Skeletal muscle tissue (tissue), 4 donors: Measurements from ENCODE around the gene GLIPR1L1. TPM values are rescaled to one million over a fixed set of nuclear protein-coding genes. Genes with fewer than 3 reads are reported as not detected.

Experiments
- H3K27ac ChIP-seq: one replicate; pipeline ENCODE4 v1.7.0; 2013; ENCODE audit warnings: mild to moderate bottlenecking, low read depth, low read length, inconsistent platforms
- H3K27me3 ChIP-seq, 3 donors: one replicate each; pipeline ENCODE4 v1.7.0; 2013; ENCODE audit warnings: low read length in 3 of 3; ENCODE audit not compliant: control insufficient read depth in 3 of 3, insufficient read depth in 3 of 3
- H3K36me3 ChIP-seq, 3 donors: one replicate each; pipeline ENCODE4 v1.7.0; 2013; ENCODE audit warnings: low read length in 3 of 3; ENCODE audit not compliant: control insufficient read depth in 3 of 3, insufficient read depth in 3 of 3
- H3K4me1 ChIP-seq, 3 donors: one replicate each; pipeline ENCODE4 v1.7.0; 2013; ENCODE audit warnings: low read length in 3 of 3, mild to moderate bottlenecking in 3 of 3; ENCODE audit not compliant: control insufficient read depth in 3 of 3, insufficient read depth in 3 of 3
- H3K4me3 ChIP-seq, 3 donors: one replicate each; pipeline ENCODE4 v1.7.0; 2013; ENCODE audit warnings: low read length in 3 of 3
- H3K9ac ChIP-seq, 3 donors: one replicate each; pipeline ENCODE4 v1.7.0; 2013; ENCODE audit warnings: low read length in 3 of 3, mild to moderate bottlenecking in 3 of 3, moderate library complexity in 2 of 3, low read depth in 1 of 3
- H3K9me3 ChIP-seq, 3 donors: one replicate each; pipeline ENCODE4 v1.7.0; 2013; ENCODE audit warnings: low read length in 3 of 3; ENCODE audit not compliant: control insufficient read depth in 3 of 3
- total RNA-seq: library from RNA; depleted of rRNA; stranded (reverse); fragments of >200 nt; gene quantifications from one replicate; pipeline ENCODE4 v1.2.3, GENCODE V29; 2014
- donor health status: Osteomylitis.

The GLIPR1L1 gene
- total RNA-seq, 1 donor from 2014 or later, result not detected

DNA sequence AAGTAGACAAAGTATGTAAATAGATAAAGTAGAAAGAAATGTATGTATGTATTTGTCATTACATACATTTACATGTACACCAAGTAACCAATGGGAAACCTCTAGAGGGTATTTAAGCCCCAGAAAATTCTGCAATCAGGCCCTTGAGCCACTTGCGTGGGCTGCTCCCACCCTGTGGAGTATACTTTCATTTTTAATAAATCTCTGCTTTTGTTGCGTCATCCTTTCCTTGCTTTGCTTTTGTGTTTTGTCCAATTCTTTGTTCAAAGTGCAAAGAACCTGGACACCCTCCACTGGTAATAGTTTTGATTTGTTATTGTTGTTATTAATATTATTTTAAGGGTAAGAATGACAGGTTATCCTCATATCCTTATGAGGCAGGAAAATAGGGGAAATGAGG is 26.2 kb upstream of the GLIPR1L1 start:
- H3K4me1 ChIP-seq, result no peaks in the 10 kb centered on the region

DNA sequence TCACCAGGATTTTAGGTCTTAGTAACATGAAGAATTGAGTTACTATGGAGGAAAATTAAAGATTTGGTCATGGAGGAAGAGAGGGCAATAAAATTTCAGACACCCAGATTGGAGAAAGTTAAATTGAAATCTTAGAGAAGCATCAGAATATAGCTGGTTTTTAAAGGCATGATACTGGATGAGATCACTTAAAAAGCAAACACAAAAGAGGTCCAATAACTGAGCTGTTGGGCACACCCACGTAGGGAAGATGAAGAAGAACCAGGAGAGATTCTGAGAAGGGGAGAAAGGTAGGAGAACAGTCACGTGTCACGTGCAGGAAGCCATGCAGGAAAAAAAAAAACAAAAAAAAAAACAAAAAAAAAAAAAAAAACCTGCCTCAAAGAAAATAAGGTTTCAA is 23.1 kb upstream of the GLIPR1L1 start:
- Histone ChIP-seq H3K9me3 (no peaks in the 10 kb centered on the region), H3K9ac (no peak overlapping the region), H3K27ac (no peak overlapping the region), H3K4me1 (no peaks in the 10 kb centered on the region), H3K4me3 (no peak overlapping the region), H3K27me3 (no peaks in the 10 kb centered on the region), H3K36me3 (peaks cover 0 to 3% (median 0%) of the 10 kb centered on the region in 3 donors)

More for the DNA sequence above, 26.2 kb upstream of the GLIPR1L1 start:
- Histone ChIP-seq H3K27ac (no peak overlapping the region), H3K4me3 (no peak overlapping the region), H3K36me3 (peaks cover 0 to 11% (median 0%) of the 10 kb centered on the region in 3 donors), H3K27me3 (no peaks in the 10 kb centered on the region), H3K9ac (no peak overlapping the region), H3K9me3 (no peaks in the 10 kb centered on the region)

DNA sequence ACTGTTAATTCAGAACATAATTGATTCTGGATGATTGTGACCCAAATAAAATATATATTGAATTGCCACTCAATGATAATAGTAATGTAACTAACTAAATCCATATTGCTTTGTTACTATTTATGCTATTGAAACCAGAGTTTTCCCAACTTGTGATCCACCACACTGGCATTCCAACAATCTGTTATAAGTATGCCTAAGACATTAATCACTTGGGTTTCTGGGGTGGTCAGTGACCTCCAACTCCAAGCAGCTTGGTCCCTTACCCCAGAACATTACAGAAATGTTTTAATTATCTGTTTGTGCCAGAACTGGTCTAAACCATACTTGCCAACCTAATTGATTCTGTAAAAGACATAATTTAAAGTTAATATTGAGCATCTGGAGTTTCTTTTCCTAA is 19.0 kb upstream of the GLIPR1L1 start:
- Histone ChIP-seq H3K27me3 (no peaks in the 10 kb centered on the region), H3K9ac (no peak overlapping the region), H3K9me3 (no peaks in the 10 kb centered on the region), H3K36me3 (peaks cover 0 to 3% (median 0%) of the 10 kb centered on the region in 3 donors), H3K4me1 (no peaks in the 10 kb centered on the region), H3K27ac (no peak overlapping the region), H3K4me3 (no peak overlapping the region)

DNA sequence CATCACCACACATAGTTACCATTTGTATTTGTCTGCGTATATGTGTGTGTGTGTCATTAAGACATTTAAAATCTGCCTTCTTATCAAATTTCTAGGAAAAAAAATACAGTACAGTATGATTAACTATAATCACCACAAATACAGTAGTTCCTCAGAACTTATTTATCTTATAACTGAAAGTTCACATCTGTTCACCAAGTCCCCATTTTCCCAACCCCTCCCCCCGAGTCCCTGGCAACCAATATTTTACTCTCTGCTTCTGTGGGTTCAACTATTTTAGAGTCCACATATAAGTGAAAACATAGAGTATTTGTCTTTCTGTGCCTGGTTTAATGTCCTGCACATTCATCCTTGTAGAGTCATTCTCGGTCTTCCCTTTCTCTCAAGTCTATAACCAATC is 16.7 kb upstream of the GLIPR1L1 start:
- no peaks in the 10 kb centered on the region for H3K27me3 ChIP-seq
- no peaks in the 10 kb centered on the region for H3K4me1 ChIP-seq
- H3K9ac ChIP-seq, result no peak overlapping the region
- H3K27ac ChIP-seq, result no peak overlapping the region
- no peak overlapping the region for H3K4me3 ChIP-seq
- H3K36me3 ChIP-seq, result peaks cover 0 to 3% (median 0%) of the 10 kb centered on the region in 3 donors
- H3K9me3 ChIP-seq, result no peaks in the 10 kb centered on the region

DNA sequence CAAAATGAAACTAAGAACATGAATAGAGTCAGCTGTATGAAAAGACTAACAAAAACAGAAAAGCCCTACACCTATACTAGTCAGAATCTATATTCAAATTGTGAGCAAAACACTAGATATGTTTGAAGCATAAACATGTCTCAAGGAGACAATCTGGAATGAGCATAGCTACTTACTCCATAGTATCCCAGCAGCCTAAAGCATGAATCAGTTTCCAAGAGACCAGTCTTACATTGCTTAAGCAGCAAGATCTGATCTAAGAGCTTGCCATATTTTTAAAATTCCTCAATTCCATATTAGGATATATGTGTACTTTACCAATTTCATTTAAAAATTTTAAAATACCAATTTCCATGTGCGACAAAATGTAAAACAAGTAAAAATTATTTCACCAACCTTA is 12.0 kb upstream of the GLIPR1L1 start:
- H3K36me3 ChIP-seq, result no peaks in the 10 kb centered on the region
- no peak overlapping the region for H3K27ac ChIP-seq
- H3K4me3 ChIP-seq, result no peak overlapping the region
- no peak overlapping the region for H3K9ac ChIP-seq
- no peaks in the 10 kb centered on the region for H3K27me3 ChIP-seq
- no peaks in the 10 kb centered on the region for H3K4me1 ChIP-seq
- H3K9me3 ChIP-seq, result no peaks in the 10 kb centered on the region

DNA sequence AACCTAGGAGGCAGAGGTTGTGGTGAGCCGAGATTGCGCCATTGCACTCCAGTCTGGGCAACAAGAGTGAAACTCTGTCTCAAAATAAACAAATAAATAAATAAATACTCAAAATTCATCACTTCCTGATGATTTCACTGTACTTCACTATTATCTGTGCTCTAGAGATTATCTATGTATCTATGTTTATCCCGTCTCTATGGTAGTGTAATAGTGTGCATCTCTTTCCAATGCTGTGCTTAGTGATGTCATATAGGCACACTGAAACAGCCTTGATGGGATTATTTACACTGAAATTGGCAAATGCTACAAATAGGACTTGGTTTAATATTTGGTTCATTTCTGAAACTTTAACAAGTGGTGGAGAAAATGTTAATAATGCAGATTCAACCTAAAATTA is 10.8 kb upstream of the GLIPR1L1 start:
- no peaks in the 10 kb centered on the region for H3K9me3 ChIP-seq

DNA sequence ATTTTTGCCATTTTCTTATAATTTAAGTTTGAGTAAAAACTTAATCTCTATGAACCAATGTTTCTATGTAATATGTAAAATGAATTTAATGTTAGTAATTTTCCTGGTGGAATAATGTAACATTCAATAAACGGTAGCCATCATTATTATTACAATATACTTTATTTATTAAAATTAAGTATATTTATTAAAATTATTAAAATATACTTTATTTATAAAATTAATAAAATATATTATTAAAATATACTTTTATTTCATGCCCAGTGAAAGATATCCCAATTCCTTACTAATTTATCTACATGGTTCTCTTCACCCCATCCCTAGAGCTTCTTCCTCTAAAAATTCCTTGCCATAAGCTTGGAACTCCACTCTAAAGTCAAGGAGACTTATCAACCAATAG is 6.8 kb upstream of the GLIPR1L1 start:
- no peaks in the 10 kb centered on the region for H3K36me3 ChIP-seq
- H3K9me3 ChIP-seq, result no peaks in the 10 kb centered on the region
- H3K27me3 ChIP-seq, result no peaks in the 10 kb centered on the region
- H3K4me1 ChIP-seq, result peaks cover 4 to 5% (median 5%) of the 10 kb centered on the region in 3 donors
- H3K9ac ChIP-seq, result no peak overlapping the region
- H3K4me3 ChIP-seq, result no peak overlapping the region
- no peak overlapping the region for H3K27ac ChIP-seq

More for the DNA sequence above, 10.8 kb upstream of the GLIPR1L1 start:
- H3K36me3 ChIP-seq, result no peaks in the 10 kb centered on the region
- H3K9ac ChIP-seq, result no peak overlapping the region
- no peaks in the 10 kb centered on the region for H3K27me3 ChIP-seq
- no peaks in the 10 kb centered on the region for H3K4me1 ChIP-seq
- H3K4me3 ChIP-seq, result no peak overlapping the region
- H3K27ac ChIP-seq, result no peak overlapping the region

DNA sequence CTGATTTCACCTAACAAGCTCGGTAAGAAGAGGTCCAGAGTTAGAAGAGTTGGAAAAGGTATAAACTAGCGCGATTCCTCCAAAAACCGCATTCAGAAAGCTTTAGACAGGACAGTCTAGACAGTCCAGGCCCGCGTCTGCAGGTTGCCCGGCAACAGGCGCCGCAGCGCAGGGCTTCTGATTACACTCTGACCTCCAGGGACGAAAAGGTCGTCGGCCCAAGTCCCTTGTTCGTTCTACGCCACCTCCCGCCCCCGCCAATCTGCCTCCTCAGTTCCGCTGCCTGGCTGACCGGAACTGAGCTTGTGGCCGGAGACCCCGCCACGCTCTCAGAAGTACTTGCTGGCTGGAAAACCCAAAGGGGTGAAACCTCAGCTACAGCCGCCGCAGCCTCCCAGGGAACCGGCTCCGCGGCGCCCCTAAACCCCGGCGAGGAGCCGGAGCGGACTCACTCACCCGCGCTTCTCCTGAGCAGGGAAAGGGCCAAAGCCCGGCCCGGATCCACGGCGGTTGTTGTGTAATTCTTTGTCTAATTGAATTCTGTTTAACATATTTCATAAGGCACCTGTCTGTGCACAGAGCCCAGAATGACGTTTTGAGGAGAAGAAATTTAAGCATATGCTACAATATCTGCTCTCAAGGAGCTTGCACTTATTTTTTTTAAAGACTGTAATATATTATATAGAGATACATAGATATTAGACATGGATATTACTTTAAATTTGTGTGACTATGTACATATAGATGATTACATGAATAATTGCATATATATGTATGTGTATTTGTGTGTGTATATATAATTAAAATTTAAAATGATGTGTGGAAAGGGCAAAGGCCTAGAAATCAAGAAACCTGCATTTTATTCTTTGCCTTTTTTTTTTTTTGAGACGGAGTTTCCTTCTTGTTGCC is 4.3 kb upstream of the GLIPR1L1 start, which contains the start of gene CAPS2:
Gene CAPS2 (minus strand): TSS at position 407 of the 909 bp plus-strand sequence. CDS start 3,826 bp downstream, outside the sequence.
- H3K9me3 ChIP-seq, result no peaks in the 10 kb centered on the region
- peak within 1 kb of the TSS; percentile 75 to 85 (median 84) for H3K4me3 ChIP-seq
- no peaks in the 10 kb centered on the region for H3K36me3 ChIP-seq
- no peak within 1 kb of the TSS for H3K27ac ChIP-seq
- no peaks in the 10 kb centered on the region for H3K27me3 ChIP-seq
- H3K4me1 ChIP-seq, result peaks cover 5 to 8% (median 5%) of the 10 kb centered on the region in 3 donors
- H3K9ac ChIP-seq, result peak within 1 kb of the TSS; percentile 29 to 76 (median 73)

DNA sequence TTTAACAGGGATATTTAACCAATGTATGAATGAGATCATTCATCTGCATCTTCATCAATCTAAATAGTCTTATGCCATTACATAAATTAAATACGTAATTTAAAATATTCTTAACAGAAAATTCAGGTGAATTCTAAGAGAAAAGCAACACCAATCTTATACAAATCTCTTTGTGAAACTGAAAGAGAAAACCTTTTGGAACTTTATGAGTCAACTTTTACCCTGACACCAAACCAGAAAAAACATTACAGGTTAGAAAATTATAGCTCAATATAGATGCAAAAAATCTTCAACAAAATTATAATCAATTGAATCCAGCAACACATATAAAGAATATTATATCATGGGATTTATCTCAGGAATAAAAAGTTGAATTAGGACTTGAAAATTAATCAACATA is 3.4 kb downstream of the GLIPR1L1 start:
- Histone ChIP-seq H3K27ac (no peak overlapping the region), H3K4me1 (peaks cover 0 to 5% (median 0%) of the 10 kb centered on the region in 3 donors), H3K9me3 (no peaks in the 10 kb centered on the region), H3K4me3 (no peak overlapping the region), H3K9ac (no peak overlapping the region), H3K27me3 (no peaks in the 10 kb centered on the region), H3K36me3 (no peaks in the 10 kb centered on the region)

DNA sequence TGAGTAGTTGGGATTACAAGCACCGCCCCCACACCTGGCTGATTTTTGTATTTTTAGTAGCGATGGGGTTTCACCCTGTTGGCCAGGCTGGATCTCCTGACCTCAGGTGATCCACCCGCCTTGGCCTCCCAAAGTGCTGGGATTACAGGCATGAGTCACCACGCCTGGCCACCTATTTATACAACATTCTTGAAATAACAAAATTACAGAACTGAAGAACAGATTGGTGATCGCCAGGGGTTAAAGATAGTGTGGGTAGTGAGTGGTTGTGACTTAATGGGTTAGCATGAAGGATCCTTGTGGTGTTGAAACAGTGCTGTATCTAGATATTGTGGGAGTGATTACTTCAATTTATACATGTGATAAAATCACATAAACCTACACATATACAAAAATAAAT is 7.4 kb downstream of the GLIPR1L1 start:
- Histone ChIP-seq H3K9ac (no peak overlapping the region), H3K27ac (no peak overlapping the region), H3K36me3 (no peaks in the 10 kb centered on the region), H3K27me3 (no peaks in the 10 kb centered on the region), H3K4me1 (no peaks in the 10 kb centered on the region), H3K4me3 (no peak overlapping the region), H3K9me3 (no peaks in the 10 kb centered on the region)
